Chondrocyte (in vitro differentiated cells): ENCODE results near the gene LAMC3. TPM values are rescaled to one million over a fixed set of nuclear protein-coding genes. Genes with fewer than 3 reads are reported as not detected.

Experiments used
- DNase-seq: peaks from one replicate; pipeline ENCODE4 v3.0.0; 2021; ENCODE audit warnings: mixed read lengths, low spot score
- H3K27ac Mint-ChIP-seq: one replicate; pipeline ENCODE4 v1.8.0; 2021; ENCODE audit warnings: mild to moderate bottlenecking, moderate library complexity, mixed read lengths; ENCODE audit not compliant: unreplicated experiment
- H3K27me3 Mint-ChIP-seq: 2 replicates; pipeline ENCODE4 v1.8.0; 2021; ENCODE audit warnings: low read depth, mixed read lengths
- H3K36me3 Mint-ChIP-seq: 2 replicates; pipeline ENCODE4 v1.8.0; 2021; ENCODE audit warnings: low read depth, mixed read lengths
- H3K4me1 Mint-ChIP-seq: 2 replicates; pipeline ENCODE4 v1.8.0; 2021; ENCODE audit warnings: low read depth, mild to moderate bottlenecking, mixed read lengths
- H3K4me3 Mint-ChIP-seq: one replicate; pipeline ENCODE4 v1.8.0; 2021; ENCODE audit warnings: mild to moderate bottlenecking, moderate library complexity, mixed read lengths; ENCODE audit not compliant: unreplicated experiment
- H3K9me3 Mint-ChIP-seq: 2 replicates; pipeline ENCODE4 v1.8.0; 2021; ENCODE audit warnings: low read depth, mixed read lengths
- CTCF ChIP-seq: fragments of 200-600 bp; sonication (generic); IDR thresholded peaks from 2 replicates; pipeline ENCODE4 v1.5.0; 2021; ENCODE audit warnings: antibody characterized with exemption, mild to moderate bottlenecking, moderate library complexity
- total RNA-seq: library from RNA; stranded (reverse); gene quantifications from 3 replicates; pipeline ENCODE4 v1.2.1, GENCODE V29; 2021

Gene LAMC3
- total RNA-seq, 1 donor from 2014 or later: 1.2 TPM

- Mint-ChIP-seq H3K4me1 (peaks cover 5% of the 10 kb centered on the region), H3K36me3 (no peaks in the 10 kb centered on the region), H3K9me3 (peaks cover 3% of the 10 kb centered on the region), H3K4me3 (no peak overlapping the region), H3K27me3 (no peaks in the 10 kb centered on the region), H3K27ac (no peak overlapping the region)
- no peak for DNase-seq
- no peak for TF ChIP-seq CTCF
Measured at GRCh38 chr9:131046093-131046380, 37.1 kb downstream of the LAMC3 start.

- peak; percentile 98 for TF ChIP-seq CTCF
- Mint-ChIP-seq H3K27me3 (no peaks in the 10 kb centered on the region), H3K9me3 (peaks cover 3% of the 10 kb centered on the region), H3K36me3 (no peaks in the 10 kb centered on the region), H3K4me1 (peaks cover 5% of the 10 kb centered on the region), H3K27ac (no peak overlapping the region), H3K4me3 (no peak overlapping the region)
- DNase-seq: no peak
Measured at GRCh38 chr9:131046581-131047202, 37.7 kb downstream of the LAMC3 start.

GRCh38 chr9:131048332-131048731 is 39.4 kb downstream of the LAMC3 start:
- peaks cover 5% of the 10 kb centered on the region for H3K4me1 Mint-ChIP-seq
- no peaks in the 10 kb centered on the region for H3K36me3 Mint-ChIP-seq
- H3K4me3 Mint-ChIP-seq: no peak overlapping the region
- no peak overlapping the region for H3K27ac Mint-ChIP-seq
- peaks cover 3% of the 10 kb centered on the region for H3K9me3 Mint-ChIP-seq
- no peak for TF ChIP-seq CTCF
- H3K27me3 Mint-ChIP-seq: no peaks in the 10 kb centered on the region
- DNase-seq: no peak

GRCh38 chr9:131048820-131049219 is 39.8 kb downstream of the LAMC3 start:
- Mint-ChIP-seq H3K4me1 (peaks cover 5% of the 10 kb centered on the region), H3K36me3 (no peaks in the 10 kb centered on the region), H3K4me3 (no peak overlapping the region), H3K27me3 (no peaks in the 10 kb centered on the region), H3K9me3 (peaks cover 3% of the 10 kb centered on the region), H3K27ac (no peak overlapping the region)
- no peak for TF ChIP-seq CTCF
- DNase-seq: no peak

- no peak for DNase-seq
- Mint-ChIP-seq H3K4me1 (peaks cover 5% of the 10 kb centered on the region), H3K9me3 (peaks cover 3% of the 10 kb centered on the region), H3K36me3 (no peaks in the 10 kb centered on the region), H3K27me3 (no peaks in the 10 kb centered on the region), H3K27ac (no peak overlapping the region), H3K4me3 (no peak overlapping the region)
- no peak for TF ChIP-seq CTCF
Measured at GRCh38 chr9:131049829-131050715, 41.1 kb downstream of the LAMC3 start.
